PC-3 (cell line): ENCODE results near the gene STIM1. TPM values are rescaled to one million over a fixed set of nuclear protein-coding genes. Genes with fewer than 3 reads are reported as not detected.

ENCODE experiments used
- ATAC-seq: fragments of 200-7000 bp; cut with Tn5 transposase; 2 replicates; pipeline ENCODE4 v1.9.1; 2020; ENCODE audit warnings: mild to moderate bottlenecking, moderate library complexity
- BruUV-seq: library from RNA; stranded (reverse); fragments of 400-500 nt; replicated peaks from 2 replicates; lab custom pipeline; 2021; lab: Mats Ljungman, UMichigan
- CTCF ChIA-PET: fragments of 300-600 bp; sonication (Branson Sonifier 250); formaldehyde crosslinking; loops from one replicate; lab custom pipeline; 2022; ENCODE audit warnings: antibody characterized with exemption; lab: Charles Lee
- POLR2A ChIA-PET: fragments of 300-600 bp; sonication (Branson Sonifier 250); formaldehyde crosslinking; loops from one replicate; lab custom pipeline; 2022; ENCODE audit warnings: antibody characterized with exemption; ENCODE audit not compliant: unreplicated experiment; lab: Charles Lee
- DNase-seq: peaks from one replicate; pipeline ENCODE4 v3.0.0-alpha.2; 2015
- H2AFZ ChIP-seq: fragments of 300-600 bp; sonication (generic); 2 replicates; pipeline ENCODE4 v1.6.0; 2016; ENCODE audit warnings: antibody characterized with exemption, low read length
- H3F3A ChIP-seq: fragments of 300-600 bp; sonication (generic); one replicate; pipeline ENCODE4 v1.6.0; 2017; ENCODE audit warnings: antibody characterized with exemption, low read length, control low read depth, mild to moderate bottlenecking; ENCODE audit not compliant: unreplicated experiment
- H3K27ac ChIP-seq: fragments of 300-600 bp; sonication (generic); 2 replicates; pipeline ENCODE4 v1.5.1; 2016; ENCODE audit warnings: mild to moderate bottlenecking, low read length
- H3K27me3 ChIP-seq: fragments of 300-600 bp; sonication (generic); 2 replicates; pipeline ENCODE4 v1.6.1; 2016; ENCODE audit warnings: low read length, mixed read lengths
- H3K36me3 ChIP-seq: fragments of 300-600 bp; sonication (generic); 2 replicates; pipeline ENCODE4 v1.6.1; 2016; ENCODE audit warnings: low read depth, mixed run types, low read length, mixed read lengths
- H3K4me1 ChIP-seq: fragments of 300-600 bp; sonication (generic); 2 replicates; pipeline ENCODE4 v1.5.1; 2016; ENCODE audit warnings: low read length; ENCODE audit not compliant: insufficient read depth
- H3K4me2 ChIP-seq: fragments of 300-600 bp; sonication (generic); 2 replicates; pipeline ENCODE4 v1.6.0; 2016; ENCODE audit warnings: low read length
- H3K4me3 ChIP-seq: fragments of 300-600 bp; sonication (generic); 2 replicates; pipeline ENCODE4 v1.5.1; 2016; ENCODE audit warnings: mild to moderate bottlenecking, low read length, mixed read lengths
- H3K79me2 ChIP-seq: fragments of 300-600 bp; sonication (generic); 2 replicates; pipeline ENCODE4 v1.6.1; 2017; ENCODE audit warnings: low read length, mixed read lengths
- H3K9ac ChIP-seq: fragments of 300-600 bp; sonication (generic); 2 replicates; pipeline ENCODE4 v1.6.0; 2016; ENCODE audit warnings: mild to moderate bottlenecking, low read length
- H3K9me2 ChIP-seq: fragments of 300-600 bp; sonication (generic); replicated peaks from 2 replicates; pipeline ENCODE4 v1.6.1; 2016; ENCODE audit warnings: mixed run types, low read length, mixed read lengths
- H3K9me3 ChIP-seq: fragments of 300-600 bp; sonication (generic); 2 replicates; pipeline ENCODE4 v1.6.1; 2016; ENCODE audit warnings: low read length, mixed read lengths
- H4K20me1 ChIP-seq: fragments of 300-600 bp; sonication (generic); 2 replicates; pipeline ENCODE4 v1.6.1; 2016; ENCODE audit warnings: low read length, mixed read lengths
- CTCF ChIP-seq: fragments of 300-600 bp; sonication (generic); conservative IDR thresholded peaks from 2 replicates; pipeline ENCODE4 v1.5.1; 2017; ENCODE audit warnings: antibody characterized with exemption, low read depth, mild to moderate bottlenecking, low read length
- EZH2 ChIP-seq: fragments of 300-600 bp; sonication (generic); IDR thresholded peaks from one replicate; pipeline ENCODE4 v1.6.1; 2017; ENCODE audit warnings: antibody characterized with exemption, mild to moderate bottlenecking, low read length; ENCODE audit not compliant: unreplicated experiment
- EZH2phosphoT487 ChIP-seq: fragments of 300-600 bp; sonication (generic); IDR thresholded peaks from 2 replicates; pipeline ENCODE4 v1.6.1; 2018; ENCODE audit warnings: mild to moderate bottlenecking, antibody characterized with exemption, low read length, borderline replicate concordance
- intact Hi-C: fragments of 100-400 bp; cut with micrococcal nuclease; formaldehyde crosslinking; loops from 2 replicates; pipeline ENCODE4 v1.9.0; 2023
- total RNA-seq: library from RNA; depleted of rRNA; stranded (reverse); fragments of >200 nt; gene quantifications from 2 replicates; pipeline ENCODE4 v1.2.3, GENCODE V29; 2014

Gene STIM1
- total RNA-seq, 1 experiment from 2014 or later, result 22.8 TPM

DNA sequence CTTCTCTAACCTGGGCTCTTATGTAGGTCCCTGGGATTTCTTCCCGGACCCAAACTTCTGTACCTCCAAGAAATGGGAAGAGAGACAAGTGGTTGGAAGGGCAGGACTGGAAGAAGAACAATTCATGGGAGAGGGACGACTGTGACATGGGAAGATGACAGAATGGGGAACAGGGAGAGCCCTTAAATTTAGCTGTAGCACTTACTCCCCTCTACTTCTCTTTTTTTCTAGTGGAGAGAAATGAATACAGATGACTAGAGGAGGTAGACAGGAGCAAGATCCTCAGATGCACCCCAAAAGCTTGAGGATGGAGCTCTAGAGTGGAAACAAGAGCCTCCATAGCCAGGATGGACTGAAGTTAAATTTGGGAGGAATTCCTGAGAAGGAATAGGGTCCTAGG is 17.0 kb upstream of the STIM1 start:
- H3K9me2 ChIP-seq, result no peaks in the 10 kb centered on the region
- no TSS peak for BruUV-seq
- no peak overlapping the region for H3K4me3 ChIP-seq
- no peaks in the 10 kb centered on the region for H3K27me3 ChIP-seq
- H3K4me2 ChIP-seq, result no peak overlapping the region
- H3K4me1 ChIP-seq, result peaks cover 17% of the 10 kb centered on the region
- ChIA-PET POLR2A (no interaction called here), CTCF (no interaction called here)
- ATAC-seq (no peak), DNase-seq (no peak)
- no peaks in the 10 kb centered on the region for H3F3A ChIP-seq
- peaks cover 65% of the 10 kb centered on the region for H3K79me2 ChIP-seq
- no peak overlapping the region for H3K27ac ChIP-seq
- intact Hi-C loops, result no loop called here
- H3K36me3 ChIP-seq, result no peaks in the 10 kb centered on the region; the same call in 1 of the 2 replicates
- H4K20me1 ChIP-seq, result peaks cover 12% of the 10 kb centered on the region
- H3K9ac ChIP-seq, result no peak overlapping the region
- no peak for TF ChIP-seq CTCF
- no peak for TF ChIP-seq EZH2
- TF ChIP-seq EZH2phosphoT487, result no peak
- H3K9me3 ChIP-seq, result no peaks in the 10 kb centered on the region
- no peak overlapping the region for H2AFZ ChIP-seq

DNA sequence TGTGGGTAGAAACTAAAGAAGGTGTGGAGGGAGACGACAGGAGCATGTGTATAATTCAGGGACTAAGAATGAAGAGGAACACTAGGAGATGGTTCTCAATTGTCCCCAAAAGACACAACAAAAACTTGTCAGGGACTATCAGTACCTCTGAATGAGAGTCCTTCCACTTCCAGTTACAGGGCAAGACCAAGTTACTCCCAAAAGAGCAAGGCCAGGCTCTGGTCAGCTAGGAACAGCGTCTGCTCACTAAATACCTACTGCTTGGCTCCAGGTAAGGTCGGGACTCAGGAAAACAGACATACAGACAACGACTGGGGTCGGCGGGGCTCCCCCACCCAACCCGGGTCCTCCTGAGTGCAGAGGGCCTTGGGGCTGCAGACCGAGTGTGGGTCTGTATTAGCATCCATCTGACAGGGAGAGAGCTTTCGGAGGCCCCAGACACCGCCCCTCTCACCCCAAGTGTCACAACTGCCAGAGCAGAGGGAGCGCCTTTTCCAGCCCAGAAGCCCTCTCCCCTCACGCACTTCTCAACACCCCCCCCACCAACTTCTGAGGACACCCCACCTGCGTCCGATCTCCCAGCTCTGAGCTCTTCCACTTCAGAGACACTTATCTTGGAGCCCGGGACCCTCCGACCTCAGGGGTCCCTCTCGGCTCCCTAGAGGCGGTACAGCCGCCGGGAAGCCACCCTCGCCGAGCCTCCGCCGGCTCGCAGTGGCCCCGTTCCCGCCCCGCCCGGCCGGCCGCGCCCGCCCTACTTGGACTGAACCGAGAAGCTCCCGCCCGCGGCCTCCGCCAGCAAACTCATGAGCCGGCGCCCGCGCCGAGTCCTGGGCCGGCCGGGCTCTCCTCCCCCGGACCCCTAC is 15.2 kb upstream of the STIM1 start:
- H3K36me3 ChIP-seq, result no peaks in the 10 kb centered on the region; the same call in 1 of the 2 replicates
- ChIA-PET CTCF (interaction anchor here (0.6 to 1.8 kb wide), 5 partner anchors 31 to 223 kb away, joined by 3 to 6 read pairs (median 4); no protein-coding TSS in a partner anchor), POLR2A (interaction anchor here (0.6 to 0.7 kb wide), 2 partner anchors 9 to 17 kb away, joined by 4 to 11 read pairs; no protein-coding TSS in a partner anchor)
- no peaks in the 10 kb centered on the region for H3K9me2 ChIP-seq
- BruUV-seq, result TSS peak; percentile 36
- no peaks in the 10 kb centered on the region for H3K27me3 ChIP-seq
- H3K9ac ChIP-seq, result peak overlapping the region; percentile 87
- peak overlapping the region; percentile 57; the same call in 1 of the 2 replicates for H2AFZ ChIP-seq
- DNase-seq (no peak), ATAC-seq (peak; percentile 45)
- H3K27ac ChIP-seq, result no peak overlapping the region
- no peaks in the 10 kb centered on the region for H3K9me3 ChIP-seq
- no peaks in the 10 kb centered on the region for H3F3A ChIP-seq
- H3K4me1 ChIP-seq, result peaks cover 17% of the 10 kb centered on the region
- TF ChIP-seq CTCF, result no peak
- TF ChIP-seq EZH2phosphoT487, result no peak
- peaks cover 12% of the 10 kb centered on the region for H4K20me1 ChIP-seq
- H3K79me2 ChIP-seq, result peaks cover 50% of the 10 kb centered on the region
- peak overlapping the region; percentile 99 for H3K4me2 ChIP-seq
- intact Hi-C loops, result loop anchor here (2.0 kb wide), 1 partner anchor 31 kb away; the partner anchor contains the start of gene PGAP2
- peak overlapping the region; percentile 94 for H3K4me3 ChIP-seq
